Vagina (tissue), 2 donors: ENCODE results near the gene ZMYND15.

Experiments used
- POLR2A ChIP-seq, 2 donors: fragments of 450-650 bp; IDR thresholded peaks; one replicate each; pipeline ENCODE4 v1.6.1; 2017; ENCODE audit warnings: antibody characterized with exemption in 2 of 2, mild to moderate bottlenecking in 2 of 2, moderate library complexity in 2 of 2
- TF ChIP-seq, protein P1 (sequence below), 3 experiments: fragments of 450-650 bp in 2 of 3; fragments of 200-600 bp in 1 of 3; sonication (generic) in 1 of 3; IDR thresholded peaks; one replicate each; pipeline ENCODE4 v1.5.1; 2017 to 2019; ENCODE audit warnings: antibody characterized with exemption in 3 of 3, mild to moderate bottlenecking in 2 of 3, moderate library complexity in 2 of 3

DNA sequence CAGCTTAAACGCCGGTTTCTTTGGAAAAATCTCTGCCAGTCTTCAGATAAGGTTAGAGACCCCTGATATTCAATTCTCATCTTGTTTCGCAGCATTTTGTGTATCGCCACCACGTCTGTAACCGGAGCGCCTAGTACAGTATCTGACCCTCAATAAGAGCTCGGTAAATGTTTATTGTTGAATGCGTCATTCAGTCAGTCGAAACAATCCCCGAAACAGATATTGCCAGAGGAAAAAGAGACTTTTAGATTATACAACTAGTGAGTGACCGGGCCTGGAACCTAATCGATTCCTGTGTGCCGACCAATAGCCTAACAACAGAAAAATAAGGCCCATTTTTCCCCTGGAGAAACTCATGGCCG lies 36.3 kb upstream of the ZMYND15 start:
- TF ChIP-seq, protein P1, sequence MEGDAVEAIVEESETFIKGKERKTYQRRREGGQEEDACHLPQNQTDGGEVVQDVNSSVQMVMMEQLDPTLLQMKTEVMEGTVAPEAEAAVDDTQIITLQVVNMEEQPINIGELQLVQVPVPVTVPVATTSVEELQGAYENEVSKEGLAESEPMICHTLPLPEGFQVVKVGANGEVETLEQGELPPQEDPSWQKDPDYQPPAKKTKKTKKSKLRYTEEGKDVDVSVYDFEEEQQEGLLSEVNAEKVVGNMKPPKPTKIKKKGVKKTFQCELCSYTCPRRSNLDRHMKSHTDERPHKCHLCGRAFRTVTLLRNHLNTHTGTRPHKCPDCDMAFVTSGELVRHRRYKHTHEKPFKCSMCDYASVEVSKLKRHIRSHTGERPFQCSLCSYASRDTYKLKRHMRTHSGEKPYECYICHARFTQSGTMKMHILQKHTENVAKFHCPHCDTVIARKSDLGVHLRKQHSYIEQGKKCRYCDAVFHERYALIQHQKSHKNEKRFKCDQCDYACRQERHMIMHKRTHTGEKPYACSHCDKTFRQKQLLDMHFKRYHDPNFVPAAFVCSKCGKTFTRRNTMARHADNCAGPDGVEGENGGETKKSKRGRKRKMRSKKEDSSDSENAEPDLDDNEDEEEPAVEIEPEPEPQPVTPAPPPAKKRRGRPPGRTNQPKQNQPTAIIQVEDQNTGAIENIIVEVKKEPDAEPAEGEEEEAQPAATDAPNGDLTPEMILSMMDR (IDR thresholded peaks at IDR 0.05) = no peak
- TF ChIP-seq POLR2A (IDR thresholded peaks at IDR 0.05) = no peak
